BE2C (cell line): ENCODE data around the gene EMC6.

Source experiments
- DNase-seq: peaks from one replicate; pipeline ENCODE4 v3.0.0-alpha.2; 2020
- H3K27me3 ChIP-seq: fragments of 250-450 bp; sonication (Bioruptor Pico); 2 replicates; pipeline ENCODE4 v1.5.1; 2020; ENCODE audit warnings: mild to moderate bottlenecking
- H3K36me3 ChIP-seq: fragments of 250-450 bp; sonication (Bioruptor Pico); 2 replicates; pipeline ENCODE4 v1.5.1; 2020; ENCODE audit warnings: mild to moderate bottlenecking
- H3K4me1 ChIP-seq: fragments of 250-450 bp; sonication (Bioruptor Pico); 2 replicates; pipeline ENCODE4 v1.5.1; 2020
- H3K4me3 ChIP-seq: 2 replicates; pipeline ENCODE4 v1.5.1; 2011; ENCODE audit warnings: low read depth, low read length
- H3K9me3 ChIP-seq: fragments of 250-450 bp; sonication (Bioruptor Pico); 2 replicates; pipeline ENCODE4 v1.5.1; 2020
- CTCF ChIP-seq: IDR thresholded peaks from 2 replicates; pipeline ENCODE4 v1.5.1; 2012; ENCODE audit warnings: mild to moderate bottlenecking, low read depth, low read length

The EMC6 gene

GRCh38 chr17:3708366-3708765 lies 39.8 kb downstream of the EMC6 start:
- Histone ChIP-seq H3K4me3 (no peak overlapping the region), H3K9me3 (no peaks in the 10 kb centered on the region), H3K36me3 (no peaks in the 10 kb centered on the region), H3K27me3 (no peaks in the 10 kb centered on the region), H3K4me1 (no peaks in the 10 kb centered on the region)
- no peak for DNase-seq
- TF ChIP-seq CTCF, result no peak

GRCh38 chr17:3710951-3711383 lies 42.4 kb downstream of the EMC6 start:
- Histone ChIP-seq H3K9me3 (no peaks in the 10 kb centered on the region), H3K4me1 (no peaks in the 10 kb centered on the region), H3K27me3 (no peaks in the 10 kb centered on the region), H3K4me3 (no peak overlapping the region), H3K36me3 (peaks cover 4% of the 10 kb centered on the region; the same call in 1 of the 2 replicates)
- no peak for DNase-seq
- no peak for TF ChIP-seq CTCF

GRCh38 chr17:3712811-3713463 lies 44.3 kb downstream of the EMC6 start:
- Histone ChIP-seq H3K36me3 (peaks cover 4% of the 10 kb centered on the region; the same call in 1 of the 2 replicates), H3K4me3 (no peak overlapping the region), H3K9me3 (no peaks in the 10 kb centered on the region), H3K27me3 (no peaks in the 10 kb centered on the region), H3K4me1 (no peaks in the 10 kb centered on the region)
- TF ChIP-seq CTCF, result no peak
- no peak for DNase-seq

GRCh38 chr17:3715296-3715695 lies 46.7 kb downstream of the EMC6 start:
- no peak for DNase-seq
- TF ChIP-seq CTCF, result no peak
- peaks cover 4% of the 10 kb centered on the region; the same call in 1 of the 2 replicates for H3K36me3 ChIP-seq

GRCh38 chr17:3718201-3718600 lies 49.6 kb downstream of the EMC6 start:
- no peak for TF ChIP-seq CTCF
- H3K4me1 ChIP-seq, result no peaks in the 10 kb centered on the region
- H3K27me3 ChIP-seq, result no peaks in the 10 kb centered on the region
- no peaks in the 10 kb centered on the region for H3K9me3 ChIP-seq
- no peak overlapping the region for H3K4me3 ChIP-seq
- DNase-seq, result no peak
- peaks cover 4% of the 10 kb centered on the region; the same call in 1 of the 2 replicates for H3K36me3 ChIP-seq

More at GRCh38 chr17:3715296-3715695, 46.7 kb downstream of the EMC6 start:
- Histone ChIP-seq H3K9me3 (no peaks in the 10 kb centered on the region), H3K4me3 (no peak overlapping the region), H3K4me1 (no peaks in the 10 kb centered on the region), H3K27me3 (no peaks in the 10 kb centered on the region)

GRCh38 chr17:3719265-3719664 lies 50.7 kb downstream of the EMC6 start:
- Histone ChIP-seq H3K4me1 (no peaks in the 10 kb centered on the region), H3K27me3 (no peaks in the 10 kb centered on the region), H3K9me3 (no peaks in the 10 kb centered on the region), H3K36me3 (peaks cover 8% of the 10 kb centered on the region; the same call in 1 of the 2 replicates), H3K4me3 (no peak overlapping the region)
- DNase-seq, result no peak
- no peak for TF ChIP-seq CTCF
